Measurements from ENCODE around the gene PLCB1.

Gene PLCB1

GRCh38 chr20:8249634-8250033 lies 117.6 kb downstream of the PLCB1 start:
- no peak for DNase-seq

- no peak for DNase-seq
These were observed 118.6 kb downstream of the PLCB1 start for GRCh38 chr20:8250539-8251200.

- no peak for DNase-seq
These were observed 119.1 kb downstream of the PLCB1 start for GRCh38 chr20:8251201-8251575.

GRCh38 chr20:8254911-8255582 lies 123.0 kb downstream of the PLCB1 start:
- DNase-seq, result no peak

- DNase-seq, result no peak
These were observed 124.0 kb downstream of the PLCB1 start for GRCh38 chr20:8255945-8256632.

- DNase-seq, result no peak
These were observed 128.8 kb downstream of the PLCB1 start for GRCh38 chr20:8260837-8261251.

GRCh38 chr20:8262721-8263120 lies 130.7 kb downstream of the PLCB1 start:
- no peak for DNase-seq

GRCh38 chr20:8265588-8265987 lies 133.5 kb downstream of the PLCB1 start:
- no peak for DNase-seq

GRCh38 chr20:8267009-8267408 lies 134.9 kb downstream of the PLCB1 start:
- DNase-seq, result no peak

- DNase-seq, result no peak
These were observed 139.7 kb downstream of the PLCB1 start for GRCh38 chr20:8271727-8272126.

- no peak for DNase-seq
These were observed 140.7 kb downstream of the PLCB1 start for GRCh38 chr20:8272766-8273165.

GRCh38 chr20:8284902-8285301 lies 152.8 kb downstream of the PLCB1 start:
- no peak for DNase-seq

GRCh38 chr20:8287340-8287739 lies 155.3 kb downstream of the PLCB1 start:
- no peak for DNase-seq

- DNase-seq, result no peak
These were observed 159.1 kb downstream of the PLCB1 start for GRCh38 chr20:8291200-8291599.

GRCh38 chr20:8291873-8292272 lies 159.8 kb downstream of the PLCB1 start:
- DNase-seq, result no peak

- DNase-seq, result no peak
These were observed 160.7 kb downstream of the PLCB1 start for GRCh38 chr20:8292793-8293192.

GRCh38 chr20:8293750-8294149 lies 161.7 kb downstream of the PLCB1 start:
- DNase-seq, result no peak

- DNase-seq, result no peak
These were observed 164.5 kb downstream of the PLCB1 start for GRCh38 chr20:8296536-8296935.

- DNase-seq, result no peak
These were observed 166.5 kb downstream of the PLCB1 start for GRCh38 chr20:8298426-8299043.

GRCh38 chr20:8299921-8300320 lies 167.9 kb downstream of the PLCB1 start:
- no peak for DNase-seq

- no peak for DNase-seq
These were observed 169.6 kb downstream of the PLCB1 start for GRCh38 chr20:8301655-8302054.

- DNase-seq, result no peak
These were observed 171.6 kb downstream of the PLCB1 start for GRCh38 chr20:8303651-8304050.

GRCh38 chr20:8304124-8304816 lies 172.2 kb downstream of the PLCB1 start:
- no peak for DNase-seq
